ENCODE data around the gene RFXANK.

The RFXANK gene

DNA sequence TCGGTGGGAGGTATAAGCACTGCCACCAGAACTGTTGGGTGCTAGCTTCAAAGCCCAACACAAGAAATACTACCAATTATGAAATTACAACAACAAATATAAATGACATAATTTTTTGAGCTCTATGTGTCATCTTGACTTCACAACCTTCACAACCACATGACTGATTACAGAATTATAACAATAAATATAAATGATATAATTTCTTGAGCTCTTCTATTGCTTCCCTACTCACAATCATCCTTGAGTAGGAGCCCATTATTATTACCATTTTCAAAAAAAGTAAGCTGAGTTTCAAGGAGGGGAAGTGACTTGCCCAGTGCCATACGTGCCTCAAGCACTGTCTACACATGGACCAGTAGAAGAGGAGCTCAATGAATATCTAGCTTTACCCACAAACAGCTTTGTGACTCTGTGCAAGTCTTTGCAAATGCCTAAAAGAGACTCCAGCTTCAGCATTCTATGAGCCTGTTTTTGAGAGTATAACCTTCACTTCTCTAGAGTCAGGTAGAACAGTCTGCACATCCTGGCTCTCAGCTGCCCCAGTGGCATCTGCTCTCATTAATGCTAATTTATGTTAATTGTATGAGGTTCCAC is 42.3 kb downstream of the RFXANK start:
- DNase-seq, result no peak

DNA sequence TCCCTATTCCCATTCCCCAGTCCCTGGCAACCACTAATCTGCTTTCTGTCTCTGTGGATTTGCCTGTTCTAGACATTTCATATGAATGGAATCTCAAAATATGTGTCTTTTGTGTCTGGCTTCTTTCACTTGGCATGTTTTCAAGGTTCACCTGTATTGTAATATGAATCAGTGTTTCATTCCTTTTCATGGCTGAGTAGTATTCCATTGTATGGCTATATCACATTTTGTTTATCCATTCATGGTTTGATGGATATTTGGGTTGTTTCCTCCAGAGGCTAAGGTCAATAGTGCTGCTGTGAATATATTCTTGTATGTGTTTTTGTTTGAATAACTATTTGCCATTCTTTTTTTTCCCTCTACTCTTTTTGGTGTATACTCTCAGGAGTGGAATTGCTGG is 44.1 kb downstream of the RFXANK start:
- no peak for DNase-seq

DNA sequence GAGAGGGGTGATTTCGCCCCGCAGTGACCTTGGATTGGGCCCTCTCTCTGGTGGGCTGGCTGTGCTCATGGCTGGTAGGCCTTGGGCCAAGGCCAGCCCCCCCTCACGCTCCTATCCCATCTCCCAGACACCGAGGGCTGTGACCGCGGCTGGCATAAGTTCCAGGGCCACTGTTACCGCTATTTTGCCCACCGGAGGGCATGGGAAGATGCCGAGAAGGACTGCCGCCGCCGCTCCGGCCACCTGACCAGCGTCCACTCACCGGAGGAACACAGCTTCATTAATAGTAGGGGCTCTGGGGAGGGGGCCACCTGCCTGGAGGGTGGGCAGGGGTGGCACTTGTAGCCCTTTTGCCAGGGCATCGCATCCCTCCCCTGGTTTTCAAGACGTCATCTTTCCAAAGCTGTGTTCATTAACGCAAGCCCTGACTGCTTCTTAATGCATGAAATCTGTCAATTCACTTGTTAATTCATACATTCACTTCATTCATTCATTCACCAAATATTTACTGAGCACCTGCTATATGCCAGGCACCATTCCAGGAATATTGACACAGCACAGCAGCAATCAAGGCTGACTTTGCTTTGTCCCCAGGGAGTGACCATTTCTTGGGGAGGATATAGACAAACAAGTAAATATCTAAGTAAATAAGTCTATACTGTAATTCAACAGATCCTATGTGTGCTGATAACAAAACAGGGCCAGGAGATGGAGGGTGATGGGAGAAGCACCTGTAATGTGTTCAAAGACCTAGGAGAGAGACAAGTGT is 46.3 kb downstream of the RFXANK start:
- no peak for DNase-seq

DNA sequence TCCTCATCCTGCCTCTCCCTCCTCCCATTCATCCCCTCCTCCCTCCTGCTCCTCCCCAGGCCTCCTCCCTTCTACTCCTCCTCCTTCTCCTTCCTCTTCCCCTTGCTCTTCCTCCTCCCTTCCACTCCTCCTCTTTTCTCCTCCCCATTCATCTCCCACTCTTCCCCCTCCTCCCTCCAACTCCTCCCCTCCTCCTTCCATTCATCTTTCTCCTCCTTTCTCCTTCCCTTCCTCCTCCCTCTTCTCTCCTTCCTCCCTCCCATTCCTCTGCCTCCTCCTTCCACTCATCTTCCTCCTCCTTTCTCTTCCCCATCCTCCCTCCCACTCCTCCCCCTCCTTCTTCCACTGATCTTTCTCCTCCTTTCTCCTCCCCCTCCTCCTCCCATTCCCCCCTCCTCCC is 47.6 kb downstream of the RFXANK start:
- DNase-seq, result no peak

- DNase-seq, result no peak
Measured at GRCh38 chr19:19240476-19240875, 48.4 kb downstream of the RFXANK start.

- DNase-seq, result no peak
Measured at GRCh38 chr19:19250196-19250801, 58.2 kb downstream of the RFXANK start.

Measured in NCI-H1048 (cell line).